Progenitor cell of endocrine pancreas (in vitro differentiated cells): ENCODE results near the gene HECW1. TPM values are rescaled to one million over a fixed set of nuclear protein-coding genes. Genes with fewer than 3 reads are reported as not detected.

Source experiments
- DNase-seq: peaks from one replicate; pipeline ENCODE4 v3.0.0; 2021; ENCODE audit warnings: low spot score; ENCODE audit not compliant: unreplicated experiment
- H3K27ac Mint-ChIP-seq: 2 replicates; pipeline ENCODE4 v1.8.0; 2021; ENCODE audit warnings: mild to moderate bottlenecking, moderate library complexity, mixed read lengths
- H3K27me3 Mint-ChIP-seq: 2 replicates; pipeline ENCODE4 v1.8.0; 2021; ENCODE audit warnings: mixed read lengths
- H3K36me3 Mint-ChIP-seq: 2 replicates; pipeline ENCODE4 v1.8.0; 2022; ENCODE audit warnings: mixed read lengths; ENCODE audit not compliant: insufficient read depth
- H3K4me1 Mint-ChIP-seq: 2 replicates; pipeline ENCODE4 v1.8.0; 2021; ENCODE audit warnings: low read depth, mixed read lengths
- H3K4me3 Mint-ChIP-seq: 2 replicates; pipeline ENCODE4 v1.8.0; 2021; ENCODE audit warnings: low read depth, mild to moderate bottlenecking, moderate library complexity, mixed read lengths
- H3K9me3 Mint-ChIP-seq: 2 replicates; pipeline ENCODE4 v1.8.0; 2021; ENCODE audit warnings: low read depth, mixed read lengths
- CTCF ChIP-seq: fragments of 200-600 bp; sonication (generic); IDR thresholded peaks from one replicate; pipeline ENCODE4 v1.5.0; 2021; ENCODE audit warnings: antibody characterized with exemption, mild to moderate bottlenecking; ENCODE audit not compliant: unreplicated experiment
- total RNA-seq: library from RNA; stranded (reverse); gene quantifications from 2 replicates; pipeline ENCODE4 v1.2.1, GENCODE V29; 2021

Gene HECW1
- total RNA-seq, 1 donor from 2014 or later: 0.50 TPM

- peaks cover 7% of the 10 kb centered on the region for H3K4me1 Mint-ChIP-seq
- H3K27me3 Mint-ChIP-seq: no peaks in the 10 kb centered on the region
- no peaks in the 10 kb centered on the region for H3K9me3 Mint-ChIP-seq
- no peak for DNase-seq
- TF ChIP-seq CTCF: no peak
- no peak overlapping the region for H3K4me3 Mint-ChIP-seq
- peak overlapping the region; percentile 33 for H3K27ac Mint-ChIP-seq
- H3K36me3 Mint-ChIP-seq: no peaks in the 10 kb centered on the region
These were observed 266.8 kb downstream of the HECW1 start for GRCh38 chr7:43379210-43379609.

GRCh38 chr7:43384616-43385308 lies 272.3 kb downstream of the HECW1 start:
- Mint-ChIP-seq H3K27ac (no peak overlapping the region), H3K4me3 (no peak overlapping the region), H3K4me1 (peaks cover 6% of the 10 kb centered on the region), H3K27me3 (no peaks in the 10 kb centered on the region), H3K9me3 (peaks cover 8% of the 10 kb centered on the region), H3K36me3 (no peaks in the 10 kb centered on the region)
- DNase-seq: no peak
- TF ChIP-seq CTCF: no peak

GRCh38 chr7:43385309-43385680 lies 272.8 kb downstream of the HECW1 start:
- H3K9me3 Mint-ChIP-seq: peaks cover 8% of the 10 kb centered on the region
- no peaks in the 10 kb centered on the region for H3K36me3 Mint-ChIP-seq
- no peak overlapping the region for H3K27ac Mint-ChIP-seq
- H3K4me1 Mint-ChIP-seq: peaks cover 11% of the 10 kb centered on the region
- no peak overlapping the region for H3K4me3 Mint-ChIP-seq
- H3K27me3 Mint-ChIP-seq: no peaks in the 10 kb centered on the region
- no peak for DNase-seq
- TF ChIP-seq CTCF: no peak

GRCh38 chr7:43385856-43386255 lies 273.4 kb downstream of the HECW1 start:
- no peaks in the 10 kb centered on the region for H3K36me3 Mint-ChIP-seq
- DNase-seq: no peak
- peaks cover 8% of the 10 kb centered on the region for H3K9me3 Mint-ChIP-seq
- H3K27me3 Mint-ChIP-seq: no peaks in the 10 kb centered on the region
- TF ChIP-seq CTCF: no peak
- no peak overlapping the region for H3K27ac Mint-ChIP-seq
- H3K4me3 Mint-ChIP-seq: no peak overlapping the region
- H3K4me1 Mint-ChIP-seq: peaks cover 16% of the 10 kb centered on the region

- Mint-ChIP-seq H3K4me3 (no peak overlapping the region), H3K4me1 (peaks cover 35% of the 10 kb centered on the region), H3K9me3 (peaks cover 8% of the 10 kb centered on the region), H3K27me3 (no peaks in the 10 kb centered on the region), H3K36me3 (no peaks in the 10 kb centered on the region), H3K27ac (no peak overlapping the region)
- TF ChIP-seq CTCF: no peak
- DNase-seq: no peak
These were observed 275.5 kb downstream of the HECW1 start for GRCh38 chr7:43387932-43388331.
